ENCODE measurements around the gene CDH20. TPM values are rescaled to one million over a fixed set of nuclear protein-coding genes. Genes with fewer than 3 reads are reported as not detected.

Gene CDH20
- total and polyA plus RNA-seq, 2 of the 13 experiments (the other 11 are each of a cell fraction or from before 2014, with no cell fraction given) = not detected

DNA sequence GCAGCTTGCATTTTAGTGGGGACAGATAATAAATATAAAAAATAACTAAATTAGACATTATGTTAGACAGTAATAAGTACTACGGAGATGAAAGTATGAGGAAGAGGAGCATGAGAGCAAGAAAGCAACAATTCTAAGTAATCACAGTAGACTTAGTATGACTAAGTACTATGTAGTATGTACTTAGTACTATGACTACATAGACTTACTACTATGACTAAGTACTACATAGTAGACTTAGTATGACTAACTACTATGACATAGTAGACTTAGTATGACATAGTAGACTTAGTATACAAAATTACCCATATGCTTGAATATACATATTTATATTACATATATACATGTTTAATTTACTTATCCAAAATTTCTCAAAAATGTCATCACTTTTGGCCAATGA is 29.3 kb downstream of the CDH20 start (continued):
- no peak for TF ChIP-seq MAZ (IDR thresholded peaks at IDR 0.05; ENCODE audit: borderline replicate concordance, low read depth, low read length)
- no peak for TF ChIP-seq MAZ (CRISPR knock-in tag; IDR thresholded peaks at IDR 0.05; ENCODE audit: low read depth)
- TF ChIP-seq PRDM10 (CRISPR knock-in tag; IDR thresholded peaks at IDR 0.05; ENCODE audit: low read depth) = no peak
- no peak for TF ChIP-seq PTBP1 (IDR thresholded peaks at IDR 0.05; ENCODE audit: low read depth, low read length, poor library complexity, severe bottlenecking)
- TF ChIP-seq POGK (CRISPR knock-in tag; conservative IDR thresholded peaks at IDR 0.05) = no peak
- TF ChIP-seq MZF1 (CRISPR knock-in tag; IDR thresholded peaks at IDR 0.05; ENCODE audit: borderline replicate concordance) = no peak
- TF ChIP-seq POLR2AphosphoS5 (IDR thresholded peaks at IDR 0.05; ENCODE audit: low read depth, low read length) = no peak

GRCh38 chr18:61364953-61365352 is 31.7 kb downstream of the CDH20 start:
- Histone ChIP-seq H3K4me2 (ENCODE audit: low read depth, low read length) (no peak overlapping the region), H4K20me1 (ENCODE audit: insufficient read depth, low read length) (no peaks in the 10 kb centered on the region), H3K79me2 (ENCODE audit: insufficient read depth, low read length) (no peaks in the 10 kb centered on the region), H3K27ac (ENCODE audit: extremely low read length, insufficient read depth, low read length) (no peak overlapping the region), H2AFZ (ENCODE audit: low read length) (no peak overlapping the region), H3K27me3 (ENCODE audit: control insufficient read depth in 1 of 2, insufficient read depth in 2 of 2, low read length in 2 of 2) (no peaks in the 10 kb centered on the region), H3K4me3 (replicated peaks in 1 of 3; ENCODE audit: insufficient read depth in 1 of 3, low read depth in 2 of 3, low read length in 3 of 3) (no peak overlapping the region), H3K9ac (ENCODE audit: insufficient read depth, low read depth, low read length) (no peak overlapping the region), H3K36me3 (replicated peaks in 1 of 2; ENCODE audit: control insufficient read depth in 1 of 2, insufficient read depth in 2 of 2, low read length in 2 of 2) (no peaks in the 10 kb centered on the region), H3K4me1 (ENCODE audit: insufficient read depth, low read length) (no peaks in the 10 kb centered on the region), H3K9me3 (ENCODE audit: low read length) (no peaks in the 10 kb centered on the region)
- ChIA-PET CTCF (ENCODE audit: low intra/inter-chr PET ratio, low total read pairs) (no interaction called here), POLR2A (no interaction called here)
- intact Hi-C loops (cut with micrococcal nuclease; ENCODE audit: unreplicated experiment) = no loop called here
- FAIRE-seq = no peak
- 0% methylated on average over 1 of the region's 1 CpG for WGBS (ENCODE audit: low lambda C conversion rate)
- in situ Hi-C loops (cut with HindIII; ENCODE audit: extremely low pct_ligation_motif_present, low pct_unique_long_range_greater_than_20kb) = no loop called here
- no peak for ATAC-seq
- BruUV-seq (replicated peaks) = no TSS peak
- DNase-seq (ENCODE audit: low spot score) = no peak
- TF ChIP-seq ZNF557 (CRISPR knock-in tag; IDR thresholded peaks at IDR 0.05) (no peak), RAD21 (CRISPR knock-in tag; IDR thresholded peaks at IDR 0.05) (no peak), ZNF362 (CRISPR knock-in tag; IDR thresholded peaks at IDR 0.05; ENCODE audit: borderline replicate concordance) (no peak), ZNF24 (IDR thresholded peaks at IDR 0.05) (no peak), ATF1 (CRISPR knock-in tag; IDR thresholded peaks at IDR 0.05) (no peak), FOXK1 (CRISPR knock-in tag; IDR thresholded peaks at IDR 0.05; ENCODE audit: borderline replicate concordance, low read depth) (no peak), ZNF558 (CRISPR knock-in tag; IDR thresholded peaks at IDR 0.05; ENCODE audit: borderline replicate concordance) (no peak), ZGPAT (CRISPR knock-in tag; IDR thresholded peaks at IDR 0.05) (no peak), NFKBIZ (CRISPR knock-in tag; IDR thresholded peaks at IDR 0.05) (no peak), POLR2G (IDR thresholded peaks at IDR 0.05; ENCODE audit: low read depth, low read length) (no peak)
